ENCODE results near the gene SMAD7.
A peak's percentile ranks its signal among the peaks of the same experiment; 100 is the strongest.

Gene SMAD7

GRCh38 chr18:48918660-48919456, 31.9 kb downstream of the SMAD7 start:
- no peak for DNase-seq (ENCODE audit: low read depth in 1 of 2, low spot score in 1 of 2)

- no peak for DNase-seq (ENCODE audit: low read depth in 1 of 2, low spot score in 1 of 2)
These were observed 32.9 kb downstream of the SMAD7 start for GRCh38 chr18:48917579-48918517.

GRCh38 chr18:48915626-48916425, 34.9 kb downstream of the SMAD7 start:
- DNase-seq (ENCODE audit: low read depth in 1 of 2, low spot score in 1 of 2) = no peak

GRCh38 chr18:48914581-48915251, 36.0 kb downstream of the SMAD7 start:
- no peak for DNase-seq (ENCODE audit: low read depth in 1 of 2, low spot score in 1 of 2)

- DNase-seq (ENCODE audit: low read depth in 1 of 2, low spot score in 1 of 2) = no peak
These were observed 37.0 kb downstream of the SMAD7 start for GRCh38 chr18:48913775-48914174.

GRCh38 chr18:48913201-48913600, 37.6 kb downstream of the SMAD7 start:
- peak; percentile 29 to 31 for DNase-seq (ENCODE audit: low read depth in 1 of 2, low spot score in 1 of 2)

- DNase-seq (ENCODE audit: low read depth in 1 of 2, low spot score in 1 of 2) = no peak
These were observed 39.7 kb downstream of the SMAD7 start for GRCh38 chr18:48910972-48911545.

- DNase-seq (ENCODE audit: low read depth in 1 of 2, low spot score in 1 of 2) = no peak
These were observed 41.0 kb downstream of the SMAD7 start for GRCh38 chr18:48909721-48910120.

- no peak for DNase-seq (ENCODE audit: low read depth in 1 of 2, low spot score in 1 of 2)
These were observed 41.8 kb downstream of the SMAD7 start for GRCh38 chr18:48908916-48909315.

- DNase-seq (ENCODE audit: low read depth in 1 of 2, low spot score in 1 of 2) = no peak
These were observed 45.3 kb downstream of the SMAD7 start for GRCh38 chr18:48905513-48905912.

- no peak for DNase-seq (ENCODE audit: low read depth in 1 of 2, low spot score in 1 of 2)
These were observed 45.8 kb downstream of the SMAD7 start for GRCh38 chr18:48904847-48905394.

GRCh38 chr18:48904091-48904490, 46.7 kb downstream of the SMAD7 start:
- DNase-seq (ENCODE audit: low read depth in 1 of 2, low spot score in 1 of 2) = no peak

- DNase-seq (ENCODE audit: low read depth in 1 of 2, low spot score in 1 of 2) = no peak
These were observed 47.7 kb downstream of the SMAD7 start for GRCh38 chr18:48902856-48903601.

GRCh38 chr18:48902023-48902855, 48.5 kb downstream of the SMAD7 start:
- DNase-seq (ENCODE audit: low read depth in 1 of 2, low spot score in 1 of 2) = no peak

- no peak for DNase-seq (ENCODE audit: low read depth in 1 of 2, low spot score in 1 of 2)
These were observed 49.4 kb downstream of the SMAD7 start for GRCh38 chr18:48901145-48902022.

- no peak for DNase-seq (ENCODE audit: low read depth in 1 of 2, low spot score in 1 of 2)
These were observed 50.3 kb downstream of the SMAD7 start for GRCh38 chr18:48900469-48900868.

GRCh38 chr18:48899558-48900174, 51.1 kb downstream of the SMAD7 start:
- DNase-seq (ENCODE audit: low read depth in 1 of 2, low spot score in 1 of 2) = no peak
